H1 (cell line): ENCODE measurements around the gene GJD3. TPM values are rescaled to one million over a fixed set of nuclear protein-coding genes. Genes with fewer than 3 reads are reported as not detected.

Source experiments
- CTCF ChIA-PET: fragments of 300-600 bp; sonication (Branson Sonifier 250); formaldehyde crosslinking; loops from one replicate; lab custom pipeline; 2021; ENCODE audit not compliant: partially characterized antibody; lab: Charles Lee
- POLR2A ChIA-PET: fragments of 300-600 bp; sonication (Branson Sonifier 250); formaldehyde crosslinking; loops from one replicate; lab custom pipeline; 2021; ENCODE audit warnings: inconsistent platforms; ENCODE audit not compliant: partially characterized antibody; lab: Charles Lee
- DNase-seq, 2 experiments: peaks; one replicate each; pipeline versions ENCODE4 v3.0.0 to v3.0.0-alpha.2; 2010 to 2022; ENCODE audit warnings: low spot score in 2 of 2, low read depth in 1 of 2, mixed read lengths in 1 of 2
- FAIRE-seq: peaks from 2 replicates; lab custom pipeline; 2011; peaks lifted over from hg19 to GRCh38; lab: Jason Lieb, UNC
- H2AFZ ChIP-seq: 2 replicates; pipeline ENCODE4 v1.8.1; 2012; ENCODE audit warnings: low read length, inconsistent platforms
- H2AK5ac ChIP-seq: 2 replicates; pipeline ENCODE4 v1.6.1; 2013; ENCODE audit warnings: low read depth, low read length
- H2BK120ac ChIP-seq: replicated peaks from 2 replicates; pipeline ENCODE3; 2013; ENCODE audit warnings: low read depth, low read length, inconsistent platforms
- H2BK12ac ChIP-seq: 2 replicates; pipeline ENCODE4 v1.6.1; 2013; ENCODE audit warnings: low read depth, low read length
- H2BK15ac ChIP-seq: 2 replicates; pipeline ENCODE4 v1.6.1; 2013; ENCODE audit warnings: low read length
- H2BK20ac ChIP-seq: 2 replicates; pipeline ENCODE4 v1.6.1; 2013; ENCODE audit warnings: low read length
- H2BK5ac ChIP-seq: 2 replicates; pipeline ENCODE4 v1.6.1; 2013; ENCODE audit warnings: low read depth, low read length
- H3K14ac ChIP-seq: 2 replicates; pipeline ENCODE4 v1.6.1; 2013; ENCODE audit warnings: inconsistent platforms; ENCODE audit not compliant: insufficient read length
- H3K18ac ChIP-seq: 2 replicates; pipeline ENCODE4 v1.6.1; 2013; ENCODE audit warnings: low read length; ENCODE audit errors: extremely low read depth
- H3K23ac ChIP-seq: 2 replicates; pipeline ENCODE4 v1.6.1; 2013; ENCODE audit warnings: inconsistent platforms; ENCODE audit not compliant: insufficient read length
- H3K23me2 ChIP-seq: 2 replicates; pipeline ENCODE4 v1.6.1; 2013; ENCODE audit warnings: low read depth, low read length
- H3K27ac ChIP-seq: 2 replicates; pipeline ENCODE4 v1.6.1; 2011; ENCODE audit warnings: low read depth, low read length, inconsistent platforms
- H3K27me3 ChIP-seq, 4 experiments: replicated peaks in 1 of 4; 1 replicate in 1 of 4; 2 replicates in 3 of 4; pipeline versions ENCODE4 v1.6.1 to v1.8.1; 2011 to 2013; ENCODE audit warnings: low read length in 3 of 4, mild to moderate bottlenecking in 3 of 4, inconsistent platforms in 2 of 4, mixed read lengths in 2 of 4, moderate library complexity in 1 of 4; ENCODE audit not compliant: control insufficient read depth in 3 of 4, insufficient read depth in 3 of 4; ENCODE audit errors: extremely low read depth in 1 of 4
- H3K36me3 ChIP-seq, 4 experiments: 2 replicates each; pipeline versions ENCODE4 v1.6.1 to v1.8.1; 2011 to 2013; ENCODE audit warnings: mild to moderate bottlenecking in 4 of 4, low read length in 3 of 4, moderate library complexity in 2 of 4, control low read depth in 1 of 4, inconsistent platforms in 1 of 4; ENCODE audit not compliant: insufficient read depth in 4 of 4, control insufficient read depth in 2 of 4
- H3K4ac ChIP-seq: replicated peaks from 2 replicates; pipeline ENCODE3; 2013; ENCODE audit warnings: low read length, low read depth, mixed read lengths, inconsistent platforms; ENCODE audit not compliant: insufficient read length
- H3K4me1 ChIP-seq, 4 experiments: replicated peaks in 1 of 4; 1 replicate in 1 of 4; 2 replicates in 3 of 4; pipeline versions ENCODE4 v1.6.1 to v1.8.1; 2011 to 2013; ENCODE audit warnings: low read length in 3 of 4, inconsistent platforms in 2 of 4, mixed read lengths in 1 of 4; ENCODE audit not compliant: insufficient read depth in 4 of 4, control insufficient read depth in 3 of 4
- H3K4me2 ChIP-seq, 2 experiments: 2 replicates each; pipeline versions ENCODE4 v1.6.1 to v1.8.1; 2011 to 2013; ENCODE audit warnings: low read depth in 2 of 2, low read length in 2 of 2, control low read depth in 1 of 2, inconsistent platforms in 1 of 2, mild to moderate bottlenecking in 1 of 2; ENCODE audit not compliant: insufficient read depth in 1 of 2
- H3K4me3 ChIP-seq, 4 experiments: fragments of 200-600, 300-600 bp in 1 of 4; sonication (generic), shearing (Covaris generic), sonication (Bioruptor Twin) in 1 of 4; 2 replicates each; pipeline versions ENCODE4 v1.5.1 to v1.8.1; 2011 to 2016; ENCODE audit warnings: low read length in 4 of 4, low read depth in 3 of 4, control low read depth in 2 of 4, inconsistent platforms in 2 of 4, mild to moderate bottlenecking in 2 of 4, mixed read lengths in 1 of 4, moderate library complexity in 1 of 4; ENCODE audit not compliant: insufficient read depth in 2 of 4; ENCODE audit errors: extremely low read depth in 1 of 4
- H3K56ac ChIP-seq: replicated peaks from 2 replicates; pipeline ENCODE3; 2013; ENCODE audit warnings: low read depth, mild to moderate bottlenecking, mixed read lengths, low read length, inconsistent platforms; ENCODE audit not compliant: insufficient read length
- H3K79me1 ChIP-seq: 2 replicates; pipeline ENCODE4 v1.6.1; 2013; ENCODE audit warnings: low read depth, low read length, control low read depth
- H3K79me2 ChIP-seq, 2 experiments: 2 replicates each; pipeline versions ENCODE4 v1.6.1 to v1.8.1; 2012 to 2013; ENCODE audit warnings: low read length in 2 of 2, mild to moderate bottlenecking in 2 of 2, inconsistent platforms in 1 of 2; ENCODE audit not compliant: insufficient read depth in 2 of 2, control insufficient read depth in 1 of 2
- H3K9ac ChIP-seq, 4 experiments: replicated peaks in 1 of 4; 1 replicate in 1 of 4; 2 replicates in 3 of 4; pipeline versions ENCODE4 v1.6.1 to v1.8.1; 2011 to 2013; ENCODE audit warnings: low read depth in 3 of 4, low read length in 3 of 4, control low read depth in 2 of 4, mild to moderate bottlenecking in 2 of 4, moderate library complexity in 2 of 4, inconsistent platforms in 1 of 4; ENCODE audit errors: extremely low read depth in 1 of 4
- H3K9me3 ChIP-seq, 2 experiments: 2 replicates each; pipeline versions ENCODE4 v1.6.1 to v1.8.1; 2012 to 2013; ENCODE audit warnings: mild to moderate bottlenecking in 2 of 2, moderate library complexity in 2 of 2, control low read depth in 1 of 2, inconsistent platforms in 1 of 2, low read depth in 1 of 2, low read length in 1 of 2, mixed read lengths in 1 of 2; ENCODE audit not compliant: insufficient read depth in 2 of 2
- H4K20me1 ChIP-seq, 2 experiments: replicated peaks in 1 of 2; 2 replicates each; pipeline versions ENCODE3 to v1.8.1; 2011 to 2013; ENCODE audit warnings: inconsistent platforms in 2 of 2, low read length in 2 of 2, mild to moderate bottlenecking in 1 of 2; ENCODE audit not compliant: insufficient read depth in 2 of 2, control insufficient read depth in 1 of 2
- H4K5ac ChIP-seq: 2 replicates; pipeline ENCODE4 v1.6.1; 2013; ENCODE audit warnings: low read length, low read depth, mixed read lengths, inconsistent platforms; ENCODE audit not compliant: insufficient read length
- H4K8ac ChIP-seq: 2 replicates; pipeline ENCODE4 v1.8.0; 2013; ENCODE audit warnings: mild to moderate bottlenecking, moderate library complexity, low read length, inconsistent platforms; ENCODE audit not compliant: insufficient read depth; ENCODE audit errors: extremely low read depth
- H4K91ac ChIP-seq: replicated peaks from 2 replicates; pipeline ENCODE3; 2013; ENCODE audit warnings: low read length, mixed read lengths, inconsistent platforms; ENCODE audit not compliant: insufficient read length
- GABPA ChIP-seq: IDR thresholded peaks from 2 replicates; pipeline ENCODE4 v1.6.1; 2011; ENCODE audit warnings: mild to moderate bottlenecking, low read length, moderate library complexity, borderline replicate concordance; ENCODE audit not compliant: insufficient read depth
- JUN ChIP-seq: IDR thresholded peaks from 2 replicates; pipeline ENCODE4 v1.6.1; 2011; ENCODE audit warnings: low read depth, mild to moderate bottlenecking, improper control_type of control experiment, low read length
- MAX ChIP-seq: IDR thresholded peaks from 2 replicates; pipeline ENCODE4 v1.6.1; 2012; ENCODE audit warnings: inconsistent platforms
- NANOG ChIP-seq: IDR thresholded peaks from 2 replicates; pipeline ENCODE4 v1.6.1; 2011; ENCODE audit warnings: low read length, low read depth, mild to moderate bottlenecking, inconsistent platforms; ENCODE audit not compliant: insufficient read depth, poor library complexity, severe bottlenecking
- PHF8 ChIP-seq: fragments of 200-600 bp; sonication (generic); conservative IDR thresholded peaks from 2 replicates; pipeline ENCODE4 v1.7.1; 2012; ENCODE audit warnings: low read depth, mild to moderate bottlenecking, inconsistent platforms, low read length, moderate library complexity
- TCF12 ChIP-seq: IDR thresholded peaks from 2 replicates; pipeline ENCODE4 v1.6.1; 2011; ENCODE audit warnings: low read depth, mild to moderate bottlenecking, low read length
- TEAD4 ChIP-seq: IDR thresholded peaks from 2 replicates; pipeline ENCODE4 v1.6.1; 2012; ENCODE audit warnings: low read depth, low read length, inconsistent platforms, mixed read lengths
- WGBS, 2 experiments: shearing (Covaris generic) in 1 of 2; methylation state at CpG; one replicate each; pipeline versions ENCODE4 v1.1.6 to v1.1.7; 2013 to 2015; ENCODE audit warnings: low lambda C conversion rate in 2 of 2, mixed read lengths in 2 of 2, inconsistent platforms in 1 of 2, low coverage in 1 of 2, missing lambda C conversion rate in 1 of 2; ENCODE audit not compliant: insufficient replicate concordance in 2 of 2, insufficient coverage in 1 of 2, insufficient read length in 1 of 2; ENCODE audit errors: extremely low coverage in 1 of 2, missing lambda C conversion rate in 1 of 2; 5-methylcytosine and 5-hydroxymethylcytosine counted together
- polyA plus RNA-seq, 7 experiments: library from polyadenylated mRNA; depleted of rRNA in 3 of 7; stranded (reverse) in 5 of 7; unstranded in 2 of 7; fragments of >200 nt in 5 of 7; fragments of 200-250 nt in 2 of 7; gene quantifications; 1 replicate in 5 of 7; 2 replicates in 1 of 7; 4 replicates in 1 of 7; pipeline versions ENCODE4 v1.2.1 to v1.2.3, GENCODE V29; 2011 to 2013; ENCODE audit warnings: missing spikeins in 2 of 7, mixed read lengths in 2 of 7
- total RNA-seq: library from RNA; stranded (reverse); fragmentation: NEBNext Ultra II Directional; extraction: Animal tissue kit (Norgen Biotek cat#: 25700); gene quantifications from 2 replicates; pipeline ENCODE4 v1.2.1, GENCODE V29; 2021
- TF ChIP-seq, protein P1 (sequence below): IDR thresholded peaks from 2 replicates; pipeline ENCODE4 v1.6.1; 2012; ENCODE audit warnings: low read length, inconsistent platforms

GJD3 gene
- total and polyA plus RNA-seq, 2 of the 8 experiments (the other 6 are each of a cell fraction or from before 2014, with no cell fraction given) = 0.53 to 1.9 TPM

DNA sequence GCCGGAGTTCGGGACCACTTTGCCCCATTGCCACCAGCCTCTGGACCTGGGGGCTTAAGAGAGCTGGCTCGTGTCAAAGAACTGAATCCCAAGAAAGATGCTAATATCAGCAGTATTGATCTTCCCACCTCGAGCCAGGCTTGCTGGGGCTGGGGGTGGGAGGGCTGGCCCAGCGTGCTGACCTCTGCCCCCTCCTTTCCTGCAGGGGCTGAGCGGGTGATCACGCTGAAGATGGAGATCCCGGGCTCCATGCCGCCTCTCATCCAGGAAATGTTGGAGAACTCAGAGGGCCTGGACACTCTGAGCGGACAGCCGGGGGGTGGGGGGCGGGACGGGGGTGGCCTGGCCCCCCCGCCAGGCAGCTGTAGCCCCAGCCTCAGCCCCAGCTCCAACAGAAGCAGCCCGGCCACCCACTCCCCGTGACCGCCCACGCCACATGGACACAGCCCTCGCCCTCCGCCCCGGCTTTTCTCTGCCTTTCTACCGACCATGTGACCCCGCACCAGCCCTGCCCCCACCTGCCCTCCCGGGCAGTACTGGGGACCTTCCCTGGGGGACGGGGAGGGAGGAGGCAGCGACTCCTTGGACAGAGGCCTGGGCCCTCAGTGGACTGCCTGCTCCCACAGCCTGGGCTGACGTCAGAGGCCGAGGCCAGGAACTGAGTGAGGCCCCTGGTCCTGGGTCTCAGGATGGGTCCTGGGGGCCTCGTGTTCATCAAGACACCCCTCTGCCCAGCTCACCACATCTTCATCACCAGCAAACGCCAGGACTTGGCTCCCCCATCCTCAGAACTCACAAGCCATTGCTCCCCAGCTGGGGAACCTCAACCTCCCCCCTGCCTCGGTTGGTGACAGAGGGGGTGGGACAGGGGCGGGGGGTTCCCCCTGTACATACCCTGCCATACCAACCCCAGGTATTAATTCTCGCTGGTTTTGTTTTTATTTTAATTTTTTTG is 8.5 kb downstream of the GJD3 start:
- Histone ChIP-seq H3K9me3 (no peaks in the 10 kb centered on the region), H3K14ac (no peak overlapping the region), H3K79me2 (no peaks in the 10 kb centered on the region), H2BK12ac (no peak overlapping the region), H3K27ac (no peak overlapping the region), H2AFZ (no peak overlapping the region), H2BK20ac (no peak overlapping the region), H3K4me1 (peaks cover 0 to 20% (median 9%) of the 10 kb centered on the region in 4 experiments; a peak in 5 of 7 replicates), H3K4me3 (no peak overlapping the region), H3K23me2 (no peaks in the 10 kb centered on the region), H3K23ac (no peak overlapping the region), H3K27me3 (0 out of 7 replicates have a peak, but pooled peaks cover 0 to 2% (median 0%) of the 10 kb centered on the region in 4 experiments), H2AK5ac (no peak overlapping the region), H3K4ac (no peak overlapping the region), H3K4me2 (no peak overlapping the region), H3K9ac (no peak overlapping the region), H4K91ac (no peak overlapping the region), H2BK15ac (no peak overlapping the region), H4K20me1 (peaks cover 0 to 7% of the 10 kb centered on the region in 2 experiments), H3K79me1 (no peaks in the 10 kb centered on the region), H4K5ac (no peak overlapping the region), H3K36me3 (no peaks in the 10 kb centered on the region), H4K8ac (peak overlapping the region; percentile 88), H2BK120ac (no peak overlapping the region), H3K18ac (no peak overlapping the region), H2BK5ac (no peak overlapping the region; the same call in 1 of the 2 replicates), H3K56ac (no peak overlapping the region)
- ChIA-PET CTCF (interaction anchor here (0.6 to 30.8 kb wide), 12 partner anchors 8 to 204 kb away, joined by 3 to 1198 read pairs (median 8); partner anchors contain the start of genes GJD3 and RARA), POLR2A (interaction anchor here (0.8 to 27.8 kb wide), 4 partner anchors 8 to 285 kb away, joined by 3 to 570 read pairs (median 3); partner anchors contain the start of genes CDC6 and RARA)
- FAIRE-seq (no peak), DNase-seq (no peak)
- WGBS, 2 experiments = 87% methylated on average over 16 of the region's 33 CpGs; no CpG with 5 or more reads in 1 of the 2 experiments
- TF ChIP-seq GABPA = no peak
- no peak for TF ChIP-seq TCF12
- TF ChIP-seq NANOG = no peak
- no peak for TF ChIP-seq PHF8
- TF ChIP-seq TEAD4 = no peak
- no peak for TF ChIP-seq JUN
- TF ChIP-seq, protein P1, sequence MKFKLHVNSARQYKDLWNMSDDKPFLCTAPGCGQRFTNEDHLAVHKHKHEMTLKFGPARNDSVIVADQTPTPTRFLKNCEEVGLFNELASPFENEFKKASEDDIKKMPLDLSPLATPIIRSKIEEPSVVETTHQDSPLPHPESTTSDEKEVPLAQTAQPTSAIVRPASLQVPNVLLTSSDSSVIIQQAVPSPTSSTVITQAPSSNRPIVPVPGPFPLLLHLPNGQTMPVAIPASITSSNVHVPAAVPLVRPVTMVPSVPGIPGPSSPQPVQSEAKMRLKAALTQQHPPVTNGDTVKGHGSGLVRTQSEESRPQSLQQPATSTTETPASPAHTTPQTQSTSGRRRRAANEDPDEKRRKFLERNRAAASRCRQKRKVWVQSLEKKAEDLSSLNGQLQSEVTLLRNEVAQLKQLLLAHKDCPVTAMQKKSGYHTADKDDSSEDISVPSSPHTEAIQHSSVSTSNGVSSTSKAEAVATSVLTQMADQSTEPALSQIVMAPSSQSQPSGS = no peak
- no peak for TF ChIP-seq MAX
